ENCODE measurements around the gene MGARP. TPM values are rescaled to one million over a fixed set of nuclear protein-coding genes. Genes with fewer than 3 reads are reported as not detected.
A peak's percentile ranks its signal among the peaks of the same experiment; 100 is the strongest.

MGARP gene
- total and polyA plus RNA-seq, 9 of the 15 experiments (the other 6 are each of a cell fraction or from before 2014, with no cell fraction given) = 0.11 to 0.45 (median 0.23) TPM; not detected in 4

GRCh38 chr4:139301821-139302611 is 22.0 kb upstream of the MGARP start, which contains the start of gene NDUFC1 (continued):
- TF ChIP-seq ADNP (tag; IDR thresholded peaks at IDR 0.05) = no peak
- peak; percentile 57 for TF ChIP-seq TBP (optimal IDR thresholded peaks at IDR 0.05; ENCODE audit: low read depth, low read length)
- no peak for TF ChIP-seq CBX1 (IDR thresholded peaks at IDR 0.05; ENCODE audit: low read depth)
- peak; percentile 21 to 35; a peak in 1 of 4 replicates for TF ChIP-seq SIN3A (IDR thresholded peaks at IDR 0.05; ENCODE audit: borderline replicate concordance in 2 of 2, control insufficient read depth in 1 of 2, low read depth in 2 of 2, low read length in 2 of 2)
- TF ChIP-seq PPARD (CRISPR knock-in tag; IDR thresholded peaks at IDR 0.05) = no peak
- TF ChIP-seq TAF7 (tag; IDR thresholded peaks at IDR 0.05) = no peak
- no peak for TF ChIP-seq NEUROD1 (IDR thresholded peaks at IDR 0.05; ENCODE audit: borderline replicate concordance, low read depth, low read length, partially characterized antibody)
- peak; percentile 28; the same call in 1 of the 2 replicates for TF ChIP-seq CREM (IDR thresholded peaks at IDR 0.05; ENCODE audit: low read depth)
- no peak for TF ChIP-seq KHSRP (IDR thresholded peaks at IDR 0.05)
- TF ChIP-seq TSHZ1 (CRISPR knock-in tag; IDR thresholded peaks at IDR 0.05) = no peak
- TF ChIP-seq SOX6 (IDR thresholded peaks at IDR 0.05) = no peak
- no peak for TF ChIP-seq HINFP (tag; conservative IDR thresholded peaks at IDR 0.05; ENCODE audit: low read depth)
- TF ChIP-seq NFATC3 (IDR thresholded peaks at IDR 0.05) = no peak
- 0 out of 2 replicates have a peak, but pooled peaks have one; percentile 27 for TF ChIP-seq ZNF217 (CRISPR knock-in tag; IDR thresholded peaks at IDR 0.05)
- peak in 1 of 2 experiments; percentile 24; a peak in 1 of 4 replicates for TF ChIP-seq UBTF (IDR thresholded peaks at IDR 0.05; ENCODE audit: borderline replicate concordance in 1 of 2, low read depth in 2 of 2, low read length in 2 of 2)
- no peak for TF ChIP-seq OTX1 (CRISPR knock-in tag; IDR thresholded peaks at IDR 0.05)
- TF ChIP-seq SAFB (IDR thresholded peaks at IDR 0.05; ENCODE audit: borderline replicate concordance, low read depth, low read length) = no peak

All from K562 (cell line).